ENCODE data around the gene MOB3B.

DNA sequence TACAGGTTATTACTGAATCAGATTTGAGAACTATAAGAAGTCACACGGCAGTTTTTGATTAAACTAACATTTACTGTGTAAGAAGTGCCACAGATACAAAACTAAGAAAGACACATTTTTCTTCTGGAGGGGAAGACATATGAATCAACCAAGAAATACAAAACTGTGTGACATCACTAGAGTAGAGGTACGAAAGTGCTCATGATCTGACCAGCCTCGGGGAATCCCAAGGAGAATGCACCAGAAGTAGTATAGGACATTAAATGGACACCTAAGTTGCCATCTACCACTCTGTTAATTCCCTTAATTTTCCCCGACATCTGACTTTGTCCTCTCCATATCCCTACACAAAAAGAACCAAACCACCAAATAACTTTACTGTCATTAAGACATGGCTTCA lies 10.8 kb downstream of the MOB3B start:
- TF ChIP-seq POLR2AphosphoS5 (IDR thresholded peaks at IDR 0.05; ENCODE audit: low read depth, low read length) (no peak), SIN3A (IDR thresholded peaks at IDR 0.05; ENCODE audit: borderline replicate concordance, insufficient read depth, low read length) (no peak), TAF1 (IDR thresholded peaks at IDR 0.05; ENCODE audit: borderline replicate concordance, insufficient read depth, low read length) (no peak), FOXP2 (optimal IDR thresholded peaks at IDR 0.05; ENCODE audit: borderline replicate concordance, extremely low read depth, extremely low read length, insufficient read depth) (no peak)
- TF ChIP-seq, protein P1, sequence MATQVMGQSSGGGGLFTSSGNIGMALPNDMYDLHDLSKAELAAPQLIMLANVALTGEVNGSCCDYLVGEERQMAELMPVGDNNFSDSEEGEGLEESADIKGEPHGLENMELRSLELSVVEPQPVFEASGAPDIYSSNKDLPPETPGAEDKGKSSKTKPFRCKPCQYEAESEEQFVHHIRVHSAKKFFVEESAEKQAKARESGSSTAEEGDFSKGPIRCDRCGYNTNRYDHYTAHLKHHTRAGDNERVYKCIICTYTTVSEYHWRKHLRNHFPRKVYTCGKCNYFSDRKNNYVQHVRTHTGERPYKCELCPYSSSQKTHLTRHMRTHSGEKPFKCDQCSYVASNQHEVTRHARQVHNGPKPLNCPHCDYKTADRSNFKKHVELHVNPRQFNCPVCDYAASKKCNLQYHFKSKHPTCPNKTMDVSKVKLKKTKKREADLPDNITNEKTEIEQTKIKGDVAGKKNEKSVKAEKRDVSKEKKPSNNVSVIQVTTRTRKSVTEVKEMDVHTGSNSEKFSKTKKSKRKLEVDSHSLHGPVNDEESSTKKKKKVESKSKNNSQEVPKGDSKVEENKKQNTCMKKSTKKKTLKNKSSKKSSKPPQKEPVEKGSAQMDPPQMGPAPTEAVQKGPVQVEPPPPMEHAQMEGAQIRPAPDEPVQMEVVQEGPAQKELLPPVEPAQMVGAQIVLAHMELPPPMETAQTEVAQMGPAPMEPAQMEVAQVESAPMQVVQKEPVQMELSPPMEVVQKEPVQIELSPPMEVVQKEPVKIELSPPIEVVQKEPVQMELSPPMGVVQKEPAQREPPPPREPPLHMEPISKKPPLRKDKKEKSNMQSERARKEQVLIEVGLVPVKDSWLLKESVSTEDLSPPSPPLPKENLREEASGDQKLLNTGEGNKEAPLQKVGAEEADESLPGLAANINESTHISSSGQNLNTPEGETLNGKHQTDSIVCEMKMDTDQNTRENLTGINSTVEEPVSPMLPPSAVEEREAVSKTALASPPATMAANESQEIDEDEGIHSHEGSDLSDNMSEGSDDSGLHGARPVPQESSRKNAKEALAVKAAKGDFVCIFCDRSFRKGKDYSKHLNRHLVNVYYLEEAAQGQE (IDR thresholded peaks at IDR 0.05; ENCODE audit: insufficient read depth in 1 of 2, low read depth in 2 of 2, low read length in 2 of 2), result no peak

Measured in PFSK-1 (cell line).